WERI-Rb-1 (cell line): ENCODE data around the gene MYO9A.

Experiments used
- DNase-seq: peaks from one replicate; pipeline ENCODE4 v3.0.0-alpha.2; 2020
- H3K27ac ChIP-seq: fragments of 250-450 bp; sonication (Bioruptor Pico); 2 replicates; pipeline ENCODE4 v1.5.1; 2020; ENCODE audit warnings: mild to moderate bottlenecking, moderate library complexity
- H3K27me3 ChIP-seq: fragments of 250-450 bp; sonication (Bioruptor Pico); 2 replicates; pipeline ENCODE4 v1.5.1; 2021; ENCODE audit warnings: mild to moderate bottlenecking, low read depth, moderate library complexity; ENCODE audit not compliant: insufficient read depth, severe bottlenecking
- H3K36me3 ChIP-seq: fragments of 250-450 bp; sonication (Bioruptor Pico); 2 replicates; pipeline ENCODE4 v1.5.1; 2020; ENCODE audit warnings: mild to moderate bottlenecking, moderate library complexity
- H3K4me3 ChIP-seq: 2 replicates; pipeline ENCODE4 v1.5.1; 2011; ENCODE audit warnings: low read depth, mild to moderate bottlenecking, control low read depth, low read length
- H3K9me3 ChIP-seq: fragments of 250-450 bp; sonication (Bioruptor Pico); 2 replicates; pipeline ENCODE4 v1.5.1; 2021; ENCODE audit warnings: mild to moderate bottlenecking, moderate library complexity; ENCODE audit not compliant: severe bottlenecking
- TF ChIP-seq, protein P1 (sequence below): IDR thresholded peaks from 2 replicates; pipeline ENCODE4 v1.5.1; 2011; ENCODE audit warnings: low read depth, mild to moderate bottlenecking, control low read depth, inconsistent platforms, low read length

Gene MYO9A

DNA sequence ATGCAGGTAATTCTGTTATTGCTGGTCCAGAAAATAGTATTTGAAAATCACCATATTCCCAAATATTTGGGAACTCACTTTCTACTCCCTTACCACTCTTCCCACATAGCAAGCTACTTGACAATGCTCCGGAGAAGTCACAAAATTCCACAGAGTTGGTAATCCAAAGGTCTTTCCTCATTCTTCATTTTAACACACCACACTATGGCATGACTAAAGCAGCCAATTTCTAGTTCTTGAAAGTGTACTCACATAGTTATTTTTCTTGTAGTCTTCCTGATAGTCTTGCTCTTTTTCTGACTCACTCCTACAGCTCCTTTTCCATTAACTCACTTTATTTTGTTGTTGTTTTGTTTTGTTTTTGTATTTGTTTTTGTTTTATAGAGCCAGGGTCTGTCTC is 67.2 kb downstream of the MYO9A start:
- DNase-seq, result no peak
- Histone ChIP-seq H3K27me3 (no peaks in the 10 kb centered on the region), H3K4me3 (no peak overlapping the region), H3K9me3 (no peaks in the 10 kb centered on the region), H3K27ac (no peak overlapping the region), H3K36me3 (no peaks in the 10 kb centered on the region; the same call in 1 of the 2 replicates)
- TF ChIP-seq, protein P1, sequence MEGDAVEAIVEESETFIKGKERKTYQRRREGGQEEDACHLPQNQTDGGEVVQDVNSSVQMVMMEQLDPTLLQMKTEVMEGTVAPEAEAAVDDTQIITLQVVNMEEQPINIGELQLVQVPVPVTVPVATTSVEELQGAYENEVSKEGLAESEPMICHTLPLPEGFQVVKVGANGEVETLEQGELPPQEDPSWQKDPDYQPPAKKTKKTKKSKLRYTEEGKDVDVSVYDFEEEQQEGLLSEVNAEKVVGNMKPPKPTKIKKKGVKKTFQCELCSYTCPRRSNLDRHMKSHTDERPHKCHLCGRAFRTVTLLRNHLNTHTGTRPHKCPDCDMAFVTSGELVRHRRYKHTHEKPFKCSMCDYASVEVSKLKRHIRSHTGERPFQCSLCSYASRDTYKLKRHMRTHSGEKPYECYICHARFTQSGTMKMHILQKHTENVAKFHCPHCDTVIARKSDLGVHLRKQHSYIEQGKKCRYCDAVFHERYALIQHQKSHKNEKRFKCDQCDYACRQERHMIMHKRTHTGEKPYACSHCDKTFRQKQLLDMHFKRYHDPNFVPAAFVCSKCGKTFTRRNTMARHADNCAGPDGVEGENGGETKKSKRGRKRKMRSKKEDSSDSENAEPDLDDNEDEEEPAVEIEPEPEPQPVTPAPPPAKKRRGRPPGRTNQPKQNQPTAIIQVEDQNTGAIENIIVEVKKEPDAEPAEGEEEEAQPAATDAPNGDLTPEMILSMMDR, result no peak

DNA sequence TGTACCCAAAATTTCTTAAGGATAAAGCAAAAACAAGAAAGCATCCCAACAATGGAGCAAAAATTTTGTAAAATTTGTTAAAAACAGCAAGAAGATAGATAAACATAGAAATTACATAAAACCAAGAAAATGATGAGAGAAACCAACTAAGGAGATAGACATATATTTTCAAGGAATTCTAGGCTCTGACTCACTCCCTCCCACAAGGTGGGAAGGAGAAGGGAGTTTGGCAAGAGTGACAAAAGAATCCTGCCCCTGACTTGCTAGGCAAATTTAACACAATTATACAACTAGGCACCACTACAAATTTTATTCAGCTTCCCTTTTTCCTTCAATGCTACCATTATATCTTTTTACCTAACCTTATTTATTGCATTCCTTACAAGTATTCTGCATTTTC is 70.9 kb downstream of the MYO9A start:
- no peaks in the 10 kb centered on the region for H3K9me3 ChIP-seq

DNA sequence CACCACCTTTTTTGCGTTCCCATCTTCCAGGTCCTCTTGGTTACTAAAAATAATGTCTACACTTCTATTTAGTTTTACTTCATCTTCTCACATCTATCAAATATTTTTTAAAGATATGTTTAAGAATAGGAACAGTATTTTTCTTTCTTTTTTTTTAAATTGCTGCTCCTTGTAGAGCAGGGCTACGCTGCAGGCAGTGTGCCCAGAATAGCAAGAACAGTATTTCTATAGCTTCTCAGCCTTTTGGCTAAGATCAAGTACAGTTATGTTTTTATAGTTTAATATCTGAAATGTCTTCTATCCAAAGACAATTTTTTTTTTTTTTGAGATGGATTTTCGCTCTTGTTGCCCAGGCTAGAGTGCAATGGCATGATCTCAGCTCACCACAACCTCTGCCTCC is 73.0 kb downstream of the MYO9A start:
- TF ChIP-seq, protein P1, result no peak
- Histone ChIP-seq H3K9me3 (no peaks in the 10 kb centered on the region), H3K4me3 (no peak overlapping the region), H3K36me3 (peaks cover 3% of the 10 kb centered on the region), H3K27ac (no peak overlapping the region), H3K27me3 (no peaks in the 10 kb centered on the region)
- no peak for DNase-seq

More for the DNA sequence above, 70.9 kb downstream of the MYO9A start:
- DNase-seq, result no peak
- no peak overlapping the region for H3K4me3 ChIP-seq
- TF ChIP-seq, protein P1, result no peak
- H3K27me3 ChIP-seq, result no peaks in the 10 kb centered on the region
- no peaks in the 10 kb centered on the region; the same call in 1 of the 2 replicates for H3K36me3 ChIP-seq
- H3K27ac ChIP-seq, result no peak overlapping the region

DNA sequence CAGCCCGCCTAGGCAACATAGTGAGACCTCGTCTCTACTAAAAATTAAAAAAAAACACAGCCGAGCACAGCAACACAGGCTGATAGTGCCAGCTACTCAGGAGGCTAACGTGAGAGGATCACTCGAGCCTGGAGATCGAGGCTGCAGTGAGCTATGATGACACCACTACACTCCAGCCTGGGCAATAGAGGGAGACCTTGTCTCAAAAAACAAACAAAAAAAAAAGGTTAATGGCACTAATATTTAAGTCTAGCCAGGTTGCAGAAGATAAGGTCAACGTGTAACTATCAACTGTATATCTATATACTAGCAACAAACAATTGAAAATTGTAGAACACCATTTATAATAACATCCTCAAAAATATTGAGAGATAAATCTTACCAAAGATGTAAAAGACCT is 75.1 kb downstream of the MYO9A start:
- peaks cover 3% of the 10 kb centered on the region for H3K36me3 ChIP-seq
- TF ChIP-seq, protein P1, result no peak
- no peak overlapping the region for H3K4me3 ChIP-seq
- DNase-seq, result no peak
- H3K27me3 ChIP-seq, result no peaks in the 10 kb centered on the region
- H3K27ac ChIP-seq, result no peak overlapping the region
- no peaks in the 10 kb centered on the region for H3K9me3 ChIP-seq

DNA sequence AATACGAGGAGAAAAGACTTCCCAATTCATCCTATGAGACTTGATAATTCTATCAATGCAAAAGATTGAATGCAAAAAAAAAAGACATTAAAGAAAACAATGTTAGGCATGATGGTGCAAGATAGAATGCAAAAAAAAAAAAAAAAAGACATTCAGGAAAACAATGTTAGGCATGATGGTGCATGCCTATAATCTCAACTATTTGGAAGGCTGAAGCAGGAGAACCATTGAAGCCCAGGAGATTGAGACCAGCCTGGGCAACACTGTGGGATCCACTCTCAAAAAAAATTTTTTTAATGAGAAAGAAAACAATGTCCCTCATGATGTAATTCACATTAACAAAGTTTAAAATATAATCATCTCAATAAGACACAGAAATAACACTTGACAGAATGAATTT is 75.9 kb downstream of the MYO9A start:
- Histone ChIP-seq H3K27me3 (no peaks in the 10 kb centered on the region), H3K9me3 (no peaks in the 10 kb centered on the region), H3K4me3 (no peak overlapping the region), H3K27ac (no peak overlapping the region), H3K36me3 (peaks cover 3% of the 10 kb centered on the region)
- DNase-seq, result no peak
- TF ChIP-seq, protein P1, result no peak

DNA sequence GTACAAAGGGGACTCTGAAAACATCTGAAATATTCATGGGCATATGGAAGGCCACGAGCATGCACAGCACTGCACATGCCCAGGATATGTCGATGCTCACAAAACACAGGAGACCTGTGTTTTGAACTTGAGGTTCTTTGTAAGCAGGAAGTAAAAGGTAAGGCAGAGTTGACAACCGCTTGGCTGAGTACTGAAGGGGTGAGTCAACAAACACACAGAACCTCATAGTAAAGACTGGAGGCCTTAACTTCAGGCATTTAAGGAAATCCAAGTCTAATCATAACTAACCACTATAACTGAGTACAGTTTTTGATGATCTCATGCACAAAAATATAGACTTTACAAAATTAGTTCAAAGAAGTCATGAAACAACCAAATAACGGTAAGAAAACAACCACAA is 80.6 kb downstream of the MYO9A start:
- H3K27me3 ChIP-seq, result no peaks in the 10 kb centered on the region
- TF ChIP-seq, protein P1, result no peak
- no peak overlapping the region for H3K4me3 ChIP-seq
- H3K9me3 ChIP-seq, result no peaks in the 10 kb centered on the region
- H3K36me3 ChIP-seq, result peaks cover 3% of the 10 kb centered on the region; the same call in 1 of the 2 replicates
- DNase-seq, result no peak
- H3K27ac ChIP-seq, result no peak overlapping the region
